ENCODE measurements around the gene EFS. TPM values are rescaled to one million over a fixed set of nuclear protein-coding genes. Genes with fewer than 3 reads are reported as not detected.

EFS gene
- total and polyA plus RNA-seq, 2 donors from 2014 or later: 5.5 to 5.6 TPM

GRCh38 chr14:23403908-23404307 lies 38.9 kb upstream of the EFS start:
- no peak overlapping the region for H3K4me3 ChIP-seq (ENCODE audit: low read length in 3 of 3)
- intact Hi-C loops (cut with DNase I): no loop called here
- H3K36me3 ChIP-seq (ENCODE audit: control insufficient read depth in 2 of 3, insufficient read depth in 3 of 3, low read length in 3 of 3): no peaks in the 10 kb centered on the region
- H3K9ac ChIP-seq (ENCODE audit: low read length in 3 of 3): no peak overlapping the region
- no peak overlapping the region for H3K27ac ChIP-seq (ENCODE audit: low read depth in 2 of 2, low read length in 2 of 2)
- no peaks in the 10 kb centered on the region for H3K4me1 ChIP-seq (ENCODE audit: control insufficient read depth in 2 of 3, insufficient read depth in 2 of 3, low read depth in 1 of 3, low read length in 3 of 3)
- TF ChIP-seq, protein P1, sequence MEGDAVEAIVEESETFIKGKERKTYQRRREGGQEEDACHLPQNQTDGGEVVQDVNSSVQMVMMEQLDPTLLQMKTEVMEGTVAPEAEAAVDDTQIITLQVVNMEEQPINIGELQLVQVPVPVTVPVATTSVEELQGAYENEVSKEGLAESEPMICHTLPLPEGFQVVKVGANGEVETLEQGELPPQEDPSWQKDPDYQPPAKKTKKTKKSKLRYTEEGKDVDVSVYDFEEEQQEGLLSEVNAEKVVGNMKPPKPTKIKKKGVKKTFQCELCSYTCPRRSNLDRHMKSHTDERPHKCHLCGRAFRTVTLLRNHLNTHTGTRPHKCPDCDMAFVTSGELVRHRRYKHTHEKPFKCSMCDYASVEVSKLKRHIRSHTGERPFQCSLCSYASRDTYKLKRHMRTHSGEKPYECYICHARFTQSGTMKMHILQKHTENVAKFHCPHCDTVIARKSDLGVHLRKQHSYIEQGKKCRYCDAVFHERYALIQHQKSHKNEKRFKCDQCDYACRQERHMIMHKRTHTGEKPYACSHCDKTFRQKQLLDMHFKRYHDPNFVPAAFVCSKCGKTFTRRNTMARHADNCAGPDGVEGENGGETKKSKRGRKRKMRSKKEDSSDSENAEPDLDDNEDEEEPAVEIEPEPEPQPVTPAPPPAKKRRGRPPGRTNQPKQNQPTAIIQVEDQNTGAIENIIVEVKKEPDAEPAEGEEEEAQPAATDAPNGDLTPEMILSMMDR (IDR thresholded peaks at IDR 0.05; ENCODE audit: borderline replicate concordance, extremely low read depth, insufficient read depth): no peak
- FAIRE-seq: no peak
- DNase-seq: no peak
- no peaks in the 10 kb centered on the region for H3K27me3 ChIP-seq (ENCODE audit: control insufficient read depth, insufficient read depth, low read length)
- no peaks in the 10 kb centered on the region for H3K9me3 ChIP-seq (ENCODE audit: control insufficient read depth in 2 of 3, insufficient read depth in 1 of 3, low read length in 3 of 3)

GRCh38 chr14:23403139-23403438 lies 38.1 kb upstream of the EFS start:
- TF ChIP-seq, protein P1 (IDR thresholded peaks at IDR 0.05; ENCODE audit: borderline replicate concordance, extremely low read depth, insufficient read depth): no peak
- Histone ChIP-seq H3K27ac (ENCODE audit: low read depth in 2 of 2, low read length in 2 of 2) (no peak overlapping the region), H3K9ac (ENCODE audit: low read length in 3 of 3) (no peak overlapping the region), H3K4me3 (ENCODE audit: low read length in 3 of 3) (no peak overlapping the region), H3K4me1 (ENCODE audit: control insufficient read depth in 2 of 3, insufficient read depth in 2 of 3, low read depth in 1 of 3, low read length in 3 of 3) (no peaks in the 10 kb centered on the region), H3K9me3 (ENCODE audit: control insufficient read depth in 2 of 3, insufficient read depth in 1 of 3, low read length in 3 of 3) (no peaks in the 10 kb centered on the region), H3K27me3 (ENCODE audit: control insufficient read depth, insufficient read depth, low read length) (no peaks in the 10 kb centered on the region), H3K36me3 (ENCODE audit: control insufficient read depth in 2 of 3, insufficient read depth in 3 of 3, low read length in 3 of 3) (no peaks in the 10 kb centered on the region)
- intact Hi-C loops (cut with DNase I): no loop called here
- FAIRE-seq: no peak
- DNase-seq: no peak

- DNase-seq: peak in 1 of 5 donors; percentile 24
- intact Hi-C loops (cut with DNase I): no loop called here
- H3K9me3 ChIP-seq (ENCODE audit: control insufficient read depth in 2 of 3, insufficient read depth in 1 of 3, low read length in 3 of 3): no peaks in the 10 kb centered on the region
These were observed 37.5 kb upstream of the EFS start for GRCh38 chr14:23402296-23403138.

More at GRCh38 chr14:23402296-23403138, 37.5 kb upstream of the EFS start:
- FAIRE-seq: no peak
- Histone ChIP-seq H3K36me3 (ENCODE audit: control insufficient read depth in 2 of 3, insufficient read depth in 3 of 3, low read length in 3 of 3) (no peaks in the 10 kb centered on the region), H3K9ac (ENCODE audit: low read length in 3 of 3) (no peak overlapping the region), H3K4me1 (ENCODE audit: control insufficient read depth in 2 of 3, insufficient read depth in 2 of 3, low read depth in 1 of 3, low read length in 3 of 3) (no peaks in the 10 kb centered on the region), H3K4me3 (ENCODE audit: low read length in 3 of 3) (no peak overlapping the region), H3K27ac (ENCODE audit: low read depth in 2 of 2, low read length in 2 of 2) (no peak overlapping the region), H3K27me3 (ENCODE audit: control insufficient read depth, insufficient read depth, low read length) (no peaks in the 10 kb centered on the region)
- TF ChIP-seq, protein P1 (IDR thresholded peaks at IDR 0.05; ENCODE audit: borderline replicate concordance, extremely low read depth, insufficient read depth): no peak

Data from kidney (tissue), 14 donors.